HG03460 (cell line): Measurements from ENCODE around the gene ZNF326.
"Not testable (repeated sequence)": the region's sequence is repeated elsewhere in the genome, so short reads cannot be mapped to it uniquely, and the experiment has no call there.

ENCODE experiments used
- ATAC-seq: cut with Tn5 transposase; IDR thresholded peaks from one replicate; pipeline ENCODE4 v1.9.1; 2021; ENCODE audit not compliant: unreplicated experiment

The ZNF326 gene

GRCh38 chr1:89996450-89997110, 1.7 kb downstream of the ZNF326 start:
- ATAC-seq: no peak

DNA sequence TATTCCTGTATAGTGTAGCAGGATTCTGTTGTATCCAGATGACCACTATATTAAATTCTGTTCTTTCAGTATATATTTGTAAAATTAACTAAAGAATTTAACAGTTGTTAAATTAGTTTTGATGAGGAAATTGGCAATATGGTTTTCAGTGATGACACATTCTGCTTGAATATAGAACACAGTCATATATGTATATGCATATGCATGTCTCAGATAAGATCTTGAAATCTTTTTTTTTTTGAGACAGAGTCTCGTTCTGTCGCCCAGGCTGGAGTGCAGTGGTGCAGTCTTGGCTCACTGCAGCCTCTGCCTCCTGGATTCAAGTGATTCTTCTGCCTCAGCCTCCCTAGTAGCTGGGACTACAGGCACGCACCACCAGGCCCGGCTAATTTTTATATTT, 2.2 kb downstream of the ZNF326 start:
- not testable (repeated sequence) for ATAC-seq

DNA sequence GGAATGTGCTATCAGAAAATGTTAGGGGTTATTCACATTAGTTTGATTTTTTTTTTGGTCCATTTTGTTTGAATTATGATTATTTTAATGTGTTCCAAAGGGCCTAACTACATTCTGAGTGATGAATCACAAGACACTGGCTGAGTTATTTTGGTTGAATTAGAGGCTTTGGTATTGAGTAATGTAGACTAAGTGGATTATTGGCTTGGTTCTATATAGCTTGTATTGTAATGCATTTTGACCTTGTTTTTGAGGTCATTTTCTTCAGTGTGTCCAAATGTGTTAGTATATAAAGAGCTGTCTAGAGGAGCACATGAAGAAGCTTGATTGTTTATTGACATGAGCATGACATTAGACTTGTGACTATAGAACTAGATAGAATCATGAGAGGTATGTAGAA, 3.4 kb downstream of the ZNF326 start:
- no peak for ATAC-seq

DNA sequence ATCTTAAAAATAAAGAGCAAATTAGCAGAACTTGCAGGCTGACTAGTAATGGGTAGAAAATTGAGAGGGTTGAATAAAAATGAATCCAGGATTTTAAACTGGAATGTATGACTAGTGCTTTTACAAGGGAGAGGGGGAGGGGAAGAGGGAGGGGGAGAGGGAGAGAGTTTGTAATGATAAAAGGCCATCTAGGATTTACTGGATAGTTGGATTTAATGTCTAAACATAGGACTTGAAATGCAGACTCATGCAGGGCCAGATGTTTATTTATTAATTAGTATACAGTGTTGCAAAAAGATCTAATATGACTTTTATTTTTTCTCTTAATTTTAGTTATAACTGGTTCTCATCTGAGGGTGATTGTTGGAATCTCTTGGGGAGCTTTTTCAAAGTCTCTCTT, 4.3 kb downstream of the ZNF326 start:
- no peak for ATAC-seq

DNA sequence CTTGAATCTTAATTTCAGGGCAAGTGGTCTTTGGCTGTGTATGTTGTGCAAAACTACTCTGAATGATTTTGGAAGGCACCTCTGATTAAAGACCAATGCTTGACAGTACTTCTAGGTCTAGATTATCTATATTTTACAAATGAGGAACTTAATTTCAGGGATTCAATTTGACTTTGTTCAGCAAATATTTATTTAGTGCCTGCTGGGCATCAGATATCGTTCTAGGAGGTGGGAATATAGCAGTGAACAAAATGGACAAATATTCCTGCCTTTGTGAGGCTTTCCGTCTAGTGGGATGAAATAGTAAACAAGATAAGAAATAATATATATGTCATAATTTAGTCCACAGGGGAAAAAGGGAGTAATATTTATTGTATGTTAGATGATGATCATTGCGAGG, 4.7 kb downstream of the ZNF326 start:
- no peak for ATAC-seq

DNA sequence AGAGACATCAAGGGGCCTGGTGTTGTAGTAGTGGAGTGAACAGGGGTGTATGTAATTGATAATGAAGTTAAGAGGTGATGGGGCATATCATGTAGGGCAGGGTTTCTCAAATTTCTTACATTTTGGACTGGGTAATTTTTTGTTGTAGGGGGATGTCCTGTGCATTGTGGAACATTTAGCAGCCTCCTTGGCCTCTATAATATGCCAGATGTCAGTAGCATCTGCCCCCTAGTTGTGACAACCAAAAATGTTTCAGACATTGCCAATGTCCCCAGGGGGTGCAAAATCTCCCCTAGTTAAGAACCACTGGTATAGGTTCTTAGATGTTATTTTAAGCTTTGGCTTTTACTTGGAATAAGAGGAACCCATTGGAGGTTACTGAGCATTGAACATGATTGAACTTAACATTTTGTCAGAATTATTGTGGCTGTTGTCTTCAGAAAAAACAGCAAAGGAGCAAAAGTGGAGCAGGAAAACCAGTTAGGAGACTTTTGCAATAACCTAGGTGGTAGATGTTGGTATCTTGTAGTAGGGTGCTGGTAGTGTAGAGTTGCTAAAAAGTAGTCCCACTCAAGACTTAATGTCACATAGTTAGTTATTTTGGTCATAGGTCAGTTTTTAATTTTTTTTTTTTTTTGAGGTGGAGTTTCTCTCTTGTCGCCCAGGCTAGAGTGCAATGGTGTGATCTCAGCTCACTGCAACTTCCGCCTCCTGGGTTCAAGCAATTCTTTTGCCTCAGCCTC, 6.2 kb downstream of the ZNF326 start:
- no peak for ATAC-seq

DNA sequence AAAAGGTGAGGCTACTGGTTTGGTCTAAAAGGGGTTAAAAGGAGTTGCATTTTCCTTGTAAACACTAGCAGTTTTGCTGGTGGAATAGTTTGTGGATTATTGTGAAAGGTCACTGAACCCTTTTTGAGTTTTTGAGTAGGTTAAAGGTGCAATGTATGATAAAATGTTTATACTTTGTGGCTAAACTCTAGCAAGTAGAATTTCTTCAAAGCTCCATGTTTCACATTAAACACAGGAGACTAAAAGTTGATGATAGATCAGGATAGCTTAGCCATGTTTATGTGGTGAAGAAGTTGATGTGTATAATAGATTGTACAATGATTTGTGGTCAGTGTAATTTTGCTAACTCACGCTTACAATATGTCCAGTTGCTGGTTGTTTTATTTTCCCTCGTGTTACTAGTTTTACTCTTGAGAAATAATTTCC, 13.1 kb downstream of the ZNF326 start:
- no peak for ATAC-seq

- no peak for ATAC-seq
Measured at GRCh38 chr1:90012300-90012699, 17.4 kb downstream of the ZNF326 start.

DNA sequence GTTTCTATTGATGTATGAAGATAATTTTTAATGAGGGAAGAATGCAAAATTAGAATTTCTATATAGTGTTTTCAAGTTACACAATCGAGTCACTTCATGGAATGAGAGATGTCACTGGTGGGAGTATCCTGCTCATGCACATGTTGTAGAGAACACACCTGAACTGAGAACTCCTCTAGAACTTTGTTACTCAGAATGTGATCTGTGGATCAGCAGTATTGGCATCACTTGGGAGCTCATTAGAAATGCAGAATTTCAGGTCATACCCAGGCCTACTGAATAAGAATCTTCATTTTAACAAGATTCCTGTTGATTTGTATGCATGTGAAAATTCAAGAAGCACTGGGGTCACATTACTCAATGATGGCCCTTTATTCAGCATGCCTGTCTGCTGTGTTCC, 28.8 kb downstream of the ZNF326 start:
- no peak for ATAC-seq

- no peak for ATAC-seq
Measured at GRCh38 chr1:90027281-90027680, 32.4 kb downstream of the ZNF326 start.

- ATAC-seq: no peak
Measured at GRCh38 chr1:90039652-90040051, 44.7 kb downstream of the ZNF326 start.

- no peak for ATAC-seq
Measured at GRCh38 chr1:90043586-90043985, 48.7 kb downstream of the ZNF326 start.

- ATAC-seq: no peak
Measured at GRCh38 chr1:90044346-90044745, 49.4 kb downstream of the ZNF326 start.

GRCh38 chr1:90045853-90046563, 51.1 kb downstream of the ZNF326 start:
- no peak for ATAC-seq

DNA sequence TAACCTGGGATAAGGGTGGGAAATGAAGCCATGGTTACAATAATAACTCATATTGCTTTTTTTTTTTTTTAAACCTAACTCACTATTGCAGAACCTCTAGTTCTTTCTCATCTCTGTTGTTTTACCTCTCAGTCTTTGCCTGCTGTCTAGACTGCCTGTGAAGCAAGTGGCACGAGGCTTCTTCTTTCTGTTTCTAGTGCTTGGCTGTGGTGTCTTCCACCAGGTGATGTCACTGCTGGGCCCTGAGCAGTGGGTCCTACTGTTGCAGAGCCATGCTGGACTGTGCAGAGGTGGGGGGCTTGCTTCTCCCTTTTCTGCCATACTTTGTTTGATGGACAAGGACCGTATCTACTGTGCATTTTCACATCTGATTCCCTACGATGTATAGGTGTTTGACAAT, 51.7 kb downstream of the ZNF326 start:
- ATAC-seq: no peak

GRCh38 chr1:90048043-90048442, 53.1 kb downstream of the ZNF326 start:
- no peak for ATAC-seq

- ATAC-seq: not testable (repeated sequence)
Measured at GRCh38 chr1:90062700-90063643, 68.1 kb downstream of the ZNF326 start.

DNA sequence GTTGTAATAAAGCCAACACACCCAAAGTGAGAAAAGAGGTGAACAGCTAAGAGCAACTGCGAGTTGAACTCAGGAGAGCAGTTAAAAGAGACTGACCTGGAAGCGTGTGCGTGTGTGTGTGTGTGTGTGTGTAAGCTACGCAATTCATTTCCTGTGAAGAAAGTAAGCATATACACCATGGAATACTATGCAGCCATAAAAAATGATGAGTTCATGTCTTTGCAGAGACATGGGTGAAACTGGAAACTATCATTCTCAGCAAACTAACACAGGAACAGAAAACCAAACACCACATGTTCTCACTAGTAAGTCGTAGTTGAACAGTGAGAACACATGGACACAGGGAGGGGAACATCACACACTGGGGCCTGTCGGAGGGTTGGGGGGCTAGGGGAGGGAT, 69.2 kb downstream of the ZNF326 start:
- ATAC-seq: not testable (repeated sequence)

DNA sequence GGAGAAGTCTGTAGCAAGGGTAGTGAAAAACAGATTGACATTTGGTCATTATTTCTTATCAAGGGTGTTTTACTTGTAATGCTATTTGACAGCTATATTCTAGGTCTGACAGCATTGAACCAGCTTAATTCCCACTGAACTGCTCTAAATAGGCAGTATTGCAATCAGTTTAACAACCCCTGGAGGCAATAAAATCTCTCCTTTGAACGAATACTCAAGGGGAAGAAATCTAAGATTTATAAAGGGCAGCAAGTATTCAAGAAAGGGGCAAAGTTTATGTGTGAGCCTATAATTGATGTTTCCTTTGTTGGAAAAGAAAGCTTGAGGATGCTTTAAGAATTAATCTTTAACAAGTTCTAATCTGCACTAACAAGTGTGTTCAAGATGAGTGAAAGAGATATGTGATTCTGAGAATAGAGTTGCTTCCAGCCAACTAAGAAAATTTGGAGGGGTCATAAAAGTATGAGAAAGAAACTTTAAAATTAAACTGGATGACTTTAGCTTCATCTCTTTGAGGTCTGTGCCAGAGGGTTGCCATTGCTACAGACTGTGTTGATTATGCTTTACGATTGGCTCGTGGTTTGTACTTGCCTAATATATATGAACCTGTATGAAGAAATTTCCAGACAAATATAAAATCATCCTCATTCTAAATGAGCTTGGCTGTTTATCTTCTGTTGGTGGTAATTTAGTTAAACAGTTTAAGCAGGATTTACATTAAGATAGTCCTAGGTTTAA, 72.5 kb downstream of the ZNF326 start:
- ATAC-seq: no peak

GRCh38 chr1:90068611-90069280, 73.8 kb downstream of the ZNF326 start:
- no peak for ATAC-seq
